ENCODE measurements around the gene SELENON. TPM values are rescaled to one million over a fixed set of nuclear protein-coding genes. Genes with fewer than 3 reads are reported as not detected.

The SELENON gene
- total and polyA plus RNA-seq, 2 experiments from 2014 or later, result 26.7 to 37.7 TPM

- H3K27ac ChIP-seq, result no peak overlapping the region
- no peaks in the 10 kb centered on the region for H4K20me1 ChIP-seq (ENCODE audit: insufficient read depth, poor library complexity, severe bottlenecking)
- no peaks in the 10 kb centered on the region for H3K27me3 ChIP-seq
- H3K4me3 ChIP-seq, result no peak overlapping the region
- H3K9me2 ChIP-seq (replicated peaks; ENCODE audit: insufficient read depth), result no peaks in the 10 kb centered on the region
- peaks cover 8% of the 10 kb centered on the region for H3K4me1 ChIP-seq (ENCODE audit: insufficient read depth)
- H3K79me2 ChIP-seq, result peaks cover 25% of the 10 kb centered on the region
- H3K36me3 ChIP-seq (replicated peaks; ENCODE audit: insufficient read depth, low read depth), result no peaks in the 10 kb centered on the region
- H2AFZ ChIP-seq, result no peak overlapping the region
- DNase-seq (ENCODE audit: low spot score), result no peak
- H3K9me3 ChIP-seq (ENCODE audit: low read depth), result no peaks in the 10 kb centered on the region
- 85% methylated on average over 2 of the region's 3 CpGs for WGBS (ENCODE audit: low lambda C conversion rate, missing lambda C conversion rate)
- no peak overlapping the region for H3K4me2 ChIP-seq
- TF ChIP-seq EZH2 (IDR thresholded peaks at IDR 0.05; ENCODE audit: borderline replicate concordance) (no peak), EZH2phosphoT487 (IDR thresholded peaks at IDR 0.05; ENCODE audit: low read depth, severe bottlenecking, unreplicated experiment) (no peak), CTCF (IDR thresholded peaks at IDR 0.05; ENCODE audit: poor library complexity) (no peak)
Measured at GRCh38 chr1:25805863-25806225, 5.9 kb downstream of the SELENON start.

GRCh38 chr1:25806418-25806817 is 6.4 kb downstream of the SELENON start:
- Histone ChIP-seq H3K36me3 (replicated peaks; ENCODE audit: insufficient read depth, low read depth) (no peaks in the 10 kb centered on the region), H3K4me2 (no peak overlapping the region), H3K4me1 (ENCODE audit: insufficient read depth) (peaks cover 5% of the 10 kb centered on the region), H4K20me1 (ENCODE audit: insufficient read depth, poor library complexity, severe bottlenecking) (no peaks in the 10 kb centered on the region), H3K4me3 (no peak overlapping the region), H3K9me3 (ENCODE audit: low read depth) (no peaks in the 10 kb centered on the region), H3K27ac (no peak overlapping the region), H2AFZ (no peak overlapping the region), H3K27me3 (no peaks in the 10 kb centered on the region), H3K79me2 (peaks cover 20% of the 10 kb centered on the region), H3K9me2 (replicated peaks; ENCODE audit: insufficient read depth) (no peaks in the 10 kb centered on the region)
- WGBS (ENCODE audit: low lambda C conversion rate, missing lambda C conversion rate), result 91% methylated on average over 4 of the region's 4 CpGs
- TF ChIP-seq EZH2phosphoT487 (IDR thresholded peaks at IDR 0.05; ENCODE audit: low read depth, severe bottlenecking, unreplicated experiment), result no peak
- TF ChIP-seq CTCF (IDR thresholded peaks at IDR 0.05; ENCODE audit: poor library complexity), result no peak
- TF ChIP-seq EZH2 (IDR thresholded peaks at IDR 0.05; ENCODE audit: borderline replicate concordance), result no peak
- DNase-seq (ENCODE audit: low spot score), result no peak

DNA sequence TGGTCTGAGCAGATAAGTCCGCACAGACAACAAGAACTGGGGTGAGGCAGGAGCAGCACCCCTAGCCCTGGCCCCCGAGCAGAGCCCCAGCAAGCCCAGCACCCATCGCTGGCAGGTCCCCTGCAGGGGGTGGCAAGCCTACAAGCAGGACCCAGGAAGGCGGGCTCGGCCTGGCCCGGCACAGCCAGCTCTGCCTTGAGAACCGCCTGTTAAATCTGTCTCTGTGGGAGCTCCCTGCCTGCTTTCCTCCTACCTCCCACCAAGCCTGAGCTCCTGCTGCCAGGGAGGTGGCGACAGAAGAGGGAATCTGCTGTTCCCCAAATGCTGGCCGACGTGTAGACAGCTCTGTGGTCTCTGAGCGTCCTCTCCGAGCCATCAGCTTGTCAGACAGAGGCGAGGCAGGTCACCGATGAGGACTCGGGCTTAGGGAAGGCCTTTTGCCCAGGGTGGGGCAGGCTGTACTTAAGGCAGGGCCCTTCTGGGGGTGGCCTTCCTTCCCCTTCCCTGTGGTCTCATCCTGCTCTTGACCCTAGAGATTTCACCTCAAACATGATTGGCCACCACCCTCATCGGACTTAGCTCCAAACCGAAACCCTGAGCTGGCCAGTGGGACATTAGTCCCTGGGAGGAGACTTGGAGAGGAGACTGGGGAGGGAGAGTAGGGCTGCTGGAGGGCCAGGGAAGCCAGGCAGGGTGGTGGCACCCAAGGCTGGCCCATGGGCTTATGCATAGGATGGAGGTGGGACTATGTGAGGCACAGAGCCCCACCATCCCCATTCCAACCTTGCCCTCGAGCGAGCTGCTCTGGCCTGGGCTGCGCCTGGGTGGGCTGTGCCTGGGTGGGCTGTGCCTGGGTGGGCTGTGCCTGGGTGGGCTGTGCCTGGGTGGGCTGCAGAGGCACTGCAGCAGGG is 7.7 kb downstream of the SELENON start:
- Histone ChIP-seq H3K27me3 (no peaks in the 10 kb centered on the region), H4K20me1 (ENCODE audit: insufficient read depth, poor library complexity, severe bottlenecking) (no peaks in the 10 kb centered on the region), H3K27ac (no peak overlapping the region), H3K36me3 (replicated peaks; ENCODE audit: insufficient read depth, low read depth) (no peaks in the 10 kb centered on the region), H3K9me2 (replicated peaks; ENCODE audit: insufficient read depth) (no peaks in the 10 kb centered on the region), H3K4me3 (no peak overlapping the region), H3K4me2 (no peak overlapping the region), H3K9me3 (ENCODE audit: low read depth) (no peaks in the 10 kb centered on the region), H2AFZ (no peak overlapping the region), H3K79me2 (peaks cover 8% of the 10 kb centered on the region), H3K4me1 (ENCODE audit: insufficient read depth) (no peaks in the 10 kb centered on the region)
- WGBS (ENCODE audit: low lambda C conversion rate, missing lambda C conversion rate), result 90% methylated on average over 20 of the region's 20 CpGs
- DNase-seq (ENCODE audit: low spot score), result no peak
- TF ChIP-seq EZH2phosphoT487 (IDR thresholded peaks at IDR 0.05; ENCODE audit: low read depth, severe bottlenecking, unreplicated experiment) (no peak), EZH2 (IDR thresholded peaks at IDR 0.05; ENCODE audit: borderline replicate concordance) (no peak), CTCF (IDR thresholded peaks at IDR 0.05; ENCODE audit: poor library complexity) (no peak)

All from hepatocyte (in vitro differentiated cells).